DMS153 treated with DMSO at 0.1 percent for 48 hours (cell line): Measurements from ENCODE around the gene CSDE1.
"Not testable (repeated sequence)": the region's sequence is repeated elsewhere in the genome, so short reads cannot be mapped to it uniquely, and the experiment has no call there.

Experiments used
- DNase-seq: peaks from one replicate; lab custom pipeline; 2025; ENCODE audit not compliant: unreplicated experiment; lab: John Stamatoyannopoulos, UW

The CSDE1 gene

GRCh38 chr1:114757455-114758255 lies at the start of gene CSDE1:
CSDE1 (minus strand) TSS chr1:114757984; CDS start chr1:114739890, 18,094 bp downstream.
- DNase-seq: peak; percentile 97

- DNase-seq: not testable (repeated sequence)
Observed at GRCh38 chr1:114804449-114804848, 46.7 kb upstream of the CSDE1 start.

GRCh38 chr1:114803001-114803400 lies 45.2 kb upstream of the CSDE1 start:
- DNase-seq: no peak

- DNase-seq: no peak
Observed at GRCh38 chr1:114794038-114794437, 36.3 kb upstream of the CSDE1 start.

GRCh38 chr1:114790581-114790980 lies 32.8 kb upstream of the CSDE1 start:
- DNase-seq: not testable (repeated sequence)

- DNase-seq: not testable (repeated sequence)
Observed at GRCh38 chr1:114786440-114786839, 28.7 kb upstream of the CSDE1 start.

GRCh38 chr1:114782476-114782875 lies 24.7 kb upstream of the CSDE1 start:
- DNase-seq: no peak

- DNase-seq: peak; percentile 77
Observed at GRCh38 chr1:114780344-114781226, 22.8 kb upstream of the CSDE1 start, which contains the start of gene SIKE1. SIKE1 (minus strand) TSS chr1:114780685; CDS start chr1:114780607, 78 bp downstream.

GRCh38 chr1:114779722-114780121 lies 21.9 kb upstream of the CSDE1 start:
- no peak for DNase-seq

- not testable (repeated sequence) for DNase-seq
Observed at GRCh38 chr1:114776726-114777125, 18.9 kb upstream of the CSDE1 start.

- DNase-seq: no peak
Observed at GRCh38 chr1:114771992-114772391, 14.2 kb upstream of the CSDE1 start.

GRCh38 chr1:114770989-114771388 lies 13.2 kb upstream of the CSDE1 start:
- no peak for DNase-seq

GRCh38 chr1:114764689-114765088 lies 6.9 kb upstream of the CSDE1 start:
- no peak for DNase-seq

GRCh38 chr1:114758256-114758832 lies 560 bp upstream of the CSDE1 start:
- no peak for DNase-seq

GRCh38 chr1:114756949-114757454 lies 782 bp downstream of the CSDE1 start:
- DNase-seq: no peak

- DNase-seq: no peak
Observed at GRCh38 chr1:114756009-114756892, 1.5 kb downstream of the CSDE1 start.

GRCh38 chr1:114755006-114755931 lies 2.5 kb downstream of the CSDE1 start:
- no peak for DNase-seq

GRCh38 chr1:114753702-114754101 lies 4.1 kb downstream of the CSDE1 start:
- DNase-seq: not testable (repeated sequence)

- no peak for DNase-seq
Observed at GRCh38 chr1:114753143-114753542, 4.6 kb downstream of the CSDE1 start.
